ENCODE data around the gene SLC24A3.

SLC24A3 gene

GRCh38 chr20:19320005-19320404 lies 107.6 kb downstream of the SLC24A3 start:
- no peak for TF ChIP-seq ZNF274 (IDR thresholded peaks at IDR 0.05; ENCODE audit: low read depth, low read length)
- no peak overlapping the region for H3K4me3 ChIP-seq (ENCODE audit: low read length)

- no peak overlapping the region for H3K4me3 ChIP-seq (ENCODE audit: low read length)
- TF ChIP-seq ZNF274 (IDR thresholded peaks at IDR 0.05; ENCODE audit: low read depth, low read length): no peak
These were observed 108.7 kb downstream of the SLC24A3 start for GRCh38 chr20:19321176-19321575.

GRCh38 chr20:19322061-19322985 lies 109.9 kb downstream of the SLC24A3 start:
- no peak overlapping the region for H3K4me3 ChIP-seq (ENCODE audit: low read length)
- no peak for TF ChIP-seq ZNF274 (IDR thresholded peaks at IDR 0.05; ENCODE audit: low read depth, low read length)

DNA sequence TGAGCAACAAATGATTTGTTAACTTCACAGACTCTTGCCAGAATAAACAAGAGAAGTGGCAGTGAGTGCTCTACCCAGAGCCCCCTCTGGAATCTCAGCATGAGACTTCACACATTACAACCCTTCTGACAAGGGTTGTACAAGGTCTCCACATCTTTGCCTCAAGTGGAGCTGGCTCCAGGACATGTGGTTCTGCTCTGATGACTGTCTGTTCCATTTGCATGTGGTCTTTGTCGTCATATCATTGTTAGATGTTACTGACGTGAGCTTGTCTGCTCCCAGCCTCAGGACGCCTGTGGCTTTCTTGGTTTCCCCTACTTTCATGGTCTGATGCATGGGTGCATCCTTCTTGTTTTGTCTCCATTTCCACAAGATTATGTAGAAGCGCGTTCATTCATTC lies 115.0 kb downstream of the SLC24A3 start:
- no peak overlapping the region for H3K4me3 ChIP-seq (ENCODE audit: low read length)
- TF ChIP-seq ZNF274 (IDR thresholded peaks at IDR 0.05; ENCODE audit: low read depth, low read length): no peak

GRCh38 chr20:19328676-19329075 lies 116.2 kb downstream of the SLC24A3 start:
- TF ChIP-seq ZNF274 (IDR thresholded peaks at IDR 0.05; ENCODE audit: low read depth, low read length): no peak
- no peak overlapping the region for H3K4me3 ChIP-seq (ENCODE audit: low read length)

- no peak for TF ChIP-seq ZNF274 (IDR thresholded peaks at IDR 0.05; ENCODE audit: low read depth, low read length)
- H3K4me3 ChIP-seq (ENCODE audit: low read length): no peak overlapping the region
These were observed 117.6 kb downstream of the SLC24A3 start for GRCh38 chr20:19330038-19330437.

GRCh38 chr20:19330731-19331130 lies 118.3 kb downstream of the SLC24A3 start:
- TF ChIP-seq ZNF274 (IDR thresholded peaks at IDR 0.05; ENCODE audit: low read depth, low read length): no peak
- no peak overlapping the region for H3K4me3 ChIP-seq (ENCODE audit: low read length)

DNA sequence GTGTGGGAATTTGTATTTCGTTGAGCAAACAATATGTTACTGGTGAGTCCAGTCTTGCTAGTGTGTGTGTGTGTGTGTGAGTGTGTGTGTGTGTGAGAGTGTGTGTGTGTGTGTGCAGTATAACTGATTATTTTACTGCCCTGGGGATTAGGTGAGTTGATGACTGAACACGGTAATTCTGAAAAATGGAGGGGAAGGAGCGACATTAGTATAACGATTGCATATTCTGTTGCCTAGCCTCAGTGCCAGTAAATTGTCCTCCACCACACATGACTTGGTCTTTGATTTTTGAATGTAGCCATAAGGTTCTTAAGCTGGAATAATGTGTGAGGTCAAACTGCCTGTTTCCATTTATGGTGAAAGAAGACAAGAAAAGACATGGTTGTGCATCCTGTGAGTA lies 121.1 kb downstream of the SLC24A3 start:
- TF ChIP-seq ZNF274 (IDR thresholded peaks at IDR 0.05; ENCODE audit: low read depth, low read length): no peak
- H3K4me3 ChIP-seq (ENCODE audit: low read length): no peak overlapping the region

- no peak for TF ChIP-seq ZNF274 (IDR thresholded peaks at IDR 0.05; ENCODE audit: low read depth, low read length)
These were observed 122.9 kb downstream of the SLC24A3 start for GRCh38 chr20:19335341-19335740.

GRCh38 chr20:19335916-19336315 lies 123.5 kb downstream of the SLC24A3 start:
- H3K4me3 ChIP-seq (ENCODE audit: low read length): no peak overlapping the region
- TF ChIP-seq ZNF274 (IDR thresholded peaks at IDR 0.05; ENCODE audit: low read depth, low read length): no peak

More at GRCh38 chr20:19335341-19335740, 122.9 kb downstream of the SLC24A3 start:
- no peak overlapping the region for H3K4me3 ChIP-seq (ENCODE audit: low read length)

- H3K4me3 ChIP-seq (ENCODE audit: low read length): no peak overlapping the region
- TF ChIP-seq ZNF274 (IDR thresholded peaks at IDR 0.05; ENCODE audit: low read depth, low read length): no peak
These were observed 124.2 kb downstream of the SLC24A3 start for GRCh38 chr20:19336631-19337030.

- TF ChIP-seq ZNF274 (IDR thresholded peaks at IDR 0.05; ENCODE audit: low read depth, low read length): no peak
These were observed 125.9 kb downstream of the SLC24A3 start for GRCh38 chr20:19338380-19338779.

GRCh38 chr20:19338960-19339359 lies 126.5 kb downstream of the SLC24A3 start:
- no peak overlapping the region for H3K4me3 ChIP-seq (ENCODE audit: low read length)
- no peak for TF ChIP-seq ZNF274 (IDR thresholded peaks at IDR 0.05; ENCODE audit: low read depth, low read length)

More at GRCh38 chr20:19338380-19338779, 125.9 kb downstream of the SLC24A3 start:
- H3K4me3 ChIP-seq (ENCODE audit: low read length): no peak overlapping the region

GRCh38 chr20:19341348-19342053 lies 129.1 kb downstream of the SLC24A3 start:
- H3K4me3 ChIP-seq (ENCODE audit: low read length): no peak overlapping the region
- TF ChIP-seq ZNF274 (IDR thresholded peaks at IDR 0.05; ENCODE audit: low read depth, low read length): no peak

GRCh38 chr20:19344341-19344740 lies 131.9 kb downstream of the SLC24A3 start:
- H3K4me3 ChIP-seq (ENCODE audit: low read length): no peak overlapping the region
- no peak for TF ChIP-seq ZNF274 (IDR thresholded peaks at IDR 0.05; ENCODE audit: low read depth, low read length)

Measured in GM08714 (cell line).